DND-41 (cell line): ENCODE data around the gene ZNF726.

Experiments used
- CTCF ChIP-seq: IDR thresholded peaks from 2 replicates; pipeline ENCODE4 v1.5.1; 2012; ENCODE audit warnings: borderline replicate concordance, low read length, moderate library complexity, mild to moderate bottlenecking; ENCODE audit not compliant: poor library complexity, severe bottlenecking; ENCODE audit errors: extremely low read depth
- EZH2 ChIP-seq: IDR thresholded peaks from 3 replicates; pipeline ENCODE4 v1.6.1; 2012; ENCODE audit warnings: borderline replicate concordance, low read depth, mild to moderate bottlenecking, moderate library complexity, low read length, inconsistent platforms; ENCODE audit not compliant: severe bottlenecking

- TF ChIP-seq CTCF (no peak), EZH2 (no peak)
These were observed 38.4 kb upstream of the ZNF726 start for GRCh38 chr19:23876261-23876660.
